K562 (cell line): ENCODE measurements around the gene IQCN. TPM values are rescaled to one million over a fixed set of nuclear protein-coding genes. Genes with fewer than 3 reads are reported as not detected.

Experiments used
- BHLHE40 ChIP-seq: IDR thresholded peaks from 2 replicates; pipeline ENCODE4 v1.6.1; 2011; ENCODE audit warnings: low read length, improper control_type of control experiment
- CEBPG ChIP-seq, 3 experiments: fragments of 200-800 bp in 1 of 3; sonication (Bioruptor generic) in 1 of 3; sonication (generic) in 1 of 3; formaldehyde crosslinking in 1 of 3; IDR thresholded peaks in 2 of 3; conservative IDR thresholded peaks in 1 of 3; 2 replicates each; pipeline versions ENCODE4 v1.6.1 to v1.8.0; 2016 to 2022; ENCODE audit warnings: missing compliant biosample characterization in 2 of 3, missing genetic modification characterization in 2 of 3, mild to moderate bottlenecking in 1 of 3, missing genetic modification reagents in 1 of 3
- ESRRA ChIP-seq: fragments of 450-650 bp; IDR thresholded peaks from 2 replicates; pipeline ENCODE4 v1.6.1; 2014; ENCODE audit warnings: low read depth, mild to moderate bottlenecking, moderate library complexity, borderline replicate concordance
- FOSL1 ChIP-seq: fragments of 200-800 bp; sonication (Bioruptor generic); conservative IDR thresholded peaks from 2 replicates; pipeline ENCODE4 v1.6.1; 2016; ENCODE audit warnings: missing genetic modification characterization, missing compliant biosample characterization
- GABPB1 ChIP-seq: sonication (generic); formaldehyde crosslinking; IDR thresholded peaks from 2 replicates; pipeline ENCODE4 v1.8.0; 2022; ENCODE audit warnings: mild to moderate bottlenecking, missing genetic modification reagents
- HNRNPH1 ChIP-seq: fragments of 200-400 bp; formaldehyde crosslinking; optimal IDR thresholded peaks from 2 replicates; pipeline ENCODE3; 2017; ENCODE audit warnings: low read depth, mild to moderate bottlenecking, low read length, moderate library complexity
- HNRNPL ChIP-seq: fragments of 200-400 bp; formaldehyde crosslinking; IDR thresholded peaks from 2 replicates; pipeline ENCODE4 v1.6.1; 2017; ENCODE audit warnings: low read depth, mild to moderate bottlenecking, low read length
- JUN ChIP-seq, 2 experiments: sonication (generic) in 1 of 2; formaldehyde crosslinking in 1 of 2; IDR thresholded peaks; 2 replicates each; pipeline versions ENCODE4 v1.6.1 to v1.8.0; 2012 to 2022; ENCODE audit warnings: borderline replicate concordance in 2 of 2, mild to moderate bottlenecking in 2 of 2, improper control_type of control experiment in 1 of 2, low read depth in 1 of 2, low read length in 1 of 2, missing genetic modification reagents in 1 of 2
- JUND ChIP-seq, 2 experiments: IDR thresholded peaks; 2 replicates in 1 of 2; 3 replicates in 1 of 2; pipeline ENCODE4 v1.6.1; 2011; ENCODE audit warnings: borderline replicate concordance in 2 of 2, low read depth in 2 of 2, low read length in 2 of 2, improper control_type of control experiment in 1 of 2, missing biosample characterization in 1 of 2, missing genetic modification characterization in 1 of 2, missing genetic modification reagents in 1 of 2
- MAFG ChIP-seq: fragments of 450-650 bp; conservative IDR thresholded peaks from 2 replicates; pipeline ENCODE4 v1.6.1; 2016; ENCODE audit warnings: missing genetic modification characterization, missing compliant biosample characterization
- MEIS2 ChIP-seq: fragments of 450-650 bp; IDR thresholded peaks from 2 replicates; pipeline ENCODE4 v1.6.1; 2014; ENCODE audit warnings: mild to moderate bottlenecking; ENCODE audit not compliant: partially characterized antibody
- NONO ChIP-seq, 2 experiments: fragments of 200-400 bp in 1 of 2; fragments of 450-650 bp in 1 of 2; formaldehyde crosslinking in 1 of 2; IDR thresholded peaks; 2 replicates each; pipeline ENCODE4 v1.6.1; 2017; ENCODE audit warnings: low read depth in 2 of 2, mild to moderate bottlenecking in 2 of 2, moderate library complexity in 2 of 2, low read length in 1 of 2
- NR2C1 ChIP-seq, 2 experiments: fragments of 450-650 bp; IDR thresholded peaks; 2 replicates each; pipeline ENCODE4 v1.6.1; 2017; ENCODE audit warnings: mild to moderate bottlenecking in 2 of 2, antibody characterized with exemption in 1 of 2, inconsistent platforms in 1 of 2, missing compliant biosample characterization in 1 of 2, missing genetic modification characterization in 1 of 2
- NRF1 ChIP-seq, 2 experiments: fragments of 450-650 bp; IDR thresholded peaks in 1 of 2; conservative IDR thresholded peaks in 1 of 2; 2 replicates each; pipeline ENCODE4 v1.6.1; 2014; ENCODE audit warnings: mild to moderate bottlenecking in 2 of 2
- SMAD4 ChIP-seq: fragments of 250-450 bp; sonication (Bioruptor Pico); conservative IDR thresholded peaks from 2 replicates; pipeline ENCODE4 v1.8.0; 2021; ENCODE audit warnings: inconsistent platforms, mild to moderate bottlenecking, moderate library complexity
- SMARCA4 ChIP-seq: fragments of 450-650 bp; IDR thresholded peaks from 2 replicates; pipeline ENCODE4 v1.6.1; 2016
- XRCC3 ChIP-seq: fragments of 450-650 bp; IDR thresholded peaks from 2 replicates; pipeline ENCODE4 v1.6.1; 2017; ENCODE audit warnings: mild to moderate bottlenecking, moderate library complexity
- ZNF175 ChIP-seq: fragments of 200-800 bp; sonication (Bioruptor generic); IDR thresholded peaks from 2 replicates; pipeline ENCODE4 v1.6.1; 2016; ENCODE audit warnings: low read depth, mild to moderate bottlenecking, missing genetic modification characterization, missing compliant biosample characterization
- ZNF584 ChIP-seq: fragments of 200-800 bp; sonication (Bioruptor generic); IDR thresholded peaks from 2 replicates; pipeline ENCODE4 v1.6.1; 2016; ENCODE audit warnings: low read depth, mild to moderate bottlenecking, missing genetic modification characterization, missing compliant biosample characterization
- ZNF589 ChIP-seq: fragments of 200-800 bp; sonication (Bioruptor generic); IDR thresholded peaks from 2 replicates; pipeline ENCODE4 v1.6.1; 2016; ENCODE audit warnings: low read depth, missing genetic modification characterization, missing compliant biosample characterization
- ZNF766 ChIP-seq: fragments of 200-800 bp; sonication (Bioruptor generic); conservative IDR thresholded peaks from 2 replicates; pipeline ENCODE4 v1.6.1; 2016; ENCODE audit warnings: missing genetic modification characterization, missing compliant biosample characterization
- polyA plus RNA-seq, 8 experiments: library from polyadenylated mRNA; depleted of rRNA in 4 of 8; stranded (reverse) in 5 of 8; unstranded in 3 of 8; fragments of >200 nt; fragmentation: Nextera tagmentation in 2 of 8; fragmentation: Illumina TruSeq in 1 of 8; extraction: Ambion mirVana in 2 of 8; extraction: Trizol in 1 of 8; gene quantifications; 2 replicates each; pipeline versions ENCODE4 v1.2.1 to v1.2.3, GENCODE V29; 2011 to 2014; ENCODE audit warnings: inconsistent platforms in 1 of 8, missing spikeins in 1 of 8
- total RNA-seq, 7 experiments: library from RNA; depleted of rRNA in 6 of 7; stranded (reverse); fragments of >200 nt in 6 of 7; fragmentation: Illumina TruSeq in 2 of 7; extraction: Trizol in 2 of 7; gene quantifications; 2 replicates each; pipeline versions ENCODE4 v1.2.1 to v1.2.3, GENCODE V29; 2011 to 2021; ENCODE audit warnings: low replicate concordance in 1 of 7
- TF ChIP-seq, protein P1 (sequence below), 2 experiments: fragments of 450-650 bp in 1 of 2; sonication (generic) in 1 of 2; formaldehyde crosslinking in 1 of 2; IDR thresholded peaks in 1 of 2; conservative IDR thresholded peaks in 1 of 2; 2 replicates each; pipeline versions ENCODE4 v1.6.1 to v1.8.1; 2016 to 2023; ENCODE audit warnings: mild to moderate bottlenecking in 2 of 2, moderate library complexity in 2 of 2, inconsistent platforms in 1 of 2, missing genetic modification reagents in 1 of 2
- TF ChIP-seq, protein P2 (sequence below), 2 experiments: IDR thresholded peaks; 2 replicates each; pipeline ENCODE4 v1.6.1; 2012; ENCODE audit warnings: improper control_type of control experiment in 2 of 2, low read depth in 2 of 2, low read length in 2 of 2, borderline replicate concordance in 1 of 2

IQCN gene
- total and polyA plus RNA-seq, 9 of the 15 experiments (the other 6 are each of a cell fraction or from before 2014, with no cell fraction given), result 0.01 to 0.07 (median 0.04) TPM; not detected in 3

DNA sequence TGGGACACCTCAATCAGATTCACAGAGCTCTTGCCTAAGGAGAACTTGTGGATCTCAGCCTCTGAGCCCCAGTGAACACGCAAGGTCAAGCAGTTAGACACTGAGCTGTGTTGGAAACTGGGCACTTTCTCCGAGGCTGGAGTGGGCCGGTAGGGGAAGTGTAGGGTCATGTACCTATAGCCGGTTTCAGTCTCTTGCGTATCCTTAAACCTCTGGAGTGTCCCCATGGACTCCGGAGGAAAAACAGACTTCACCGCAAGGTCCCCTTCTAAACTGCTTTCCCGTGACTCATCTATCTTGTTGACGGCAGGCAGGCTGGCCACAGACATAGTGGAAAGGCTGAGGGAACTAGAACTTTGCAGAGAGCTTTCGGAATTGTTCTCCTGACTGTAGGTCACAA, 11.3 kb downstream of the IQCN start (continued):
- TF ChIP-seq ZNF584 (no peak), CEBPG (CRISPR knock-in tag; IDR thresholded peaks at IDR 0.05) (peak; percentile 87), CEBPG (tag; conservative IDR thresholded peaks at IDR 0.05 in 1 of 2, IDR thresholded peaks at IDR 0.05 in 1 of 2) (peak; percentile 8 to 81; a peak in 2 of 4 replicates), ZNF766 (CRISPR knock-in tag) (0 out of 2 replicates have a peak, but pooled peaks have one; percentile 19), NRF1 (conservative IDR thresholded peaks at IDR 0.05 in 1 of 2, IDR thresholded peaks at IDR 0.05 in 1 of 2) (peak; percentile 9 to 44; a peak in 1 of 4 replicates), HNRNPH1 (no peak), MAFG (tag) (no peak), HNRNPL (no peak), XRCC3 (no peak), BHLHE40 (peak; percentile 52; the same call in 1 of the 2 replicates), MEIS2 (peak; percentile 87), JUN (IDR thresholded peaks at IDR 0.05; ENCODE audit: borderline replicate concordance, low read depth, low read length) (peak; percentile 59; the same call in 1 of the 2 replicates), JUN (CRISPR knock-in tag; IDR thresholded peaks at IDR 0.05; ENCODE audit: borderline replicate concordance) (no peak; the same call in 1 of the 2 replicates), GABPB1 (0 out of 2 replicates have a peak, but pooled peaks have one; percentile 49), SMARCA4 (peak; percentile 41; the same call in 1 of the 2 replicates), ZNF589 (CRISPR knock-in tag) (0 out of 2 replicates have a peak, but pooled peaks have one; percentile 51), NONO (IDR thresholded peaks at IDR 0.05; ENCODE audit: low read depth in 2 of 2, low read length in 1 of 2) (no peak), FOSL1 (tag) (peak; percentile 88), ZNF175 (CRISPR knock-in tag) (peak; percentile 68; the same call in 1 of the 2 replicates), ESRRA (peak; percentile 66; the same call in 1 of the 2 replicates), JUND (IDR thresholded peaks at IDR 0.05; ENCODE audit: borderline replicate concordance, low read depth, low read length) (peak; percentile 69), JUND (tag; IDR thresholded peaks at IDR 0.05; ENCODE audit: borderline replicate concordance, low read depth, low read length) (no peak), NR2C1 (IDR thresholded peaks at IDR 0.05) (no peak), NR2C1 (tag; IDR thresholded peaks at IDR 0.05) (0 out of 2 replicates have a peak, but pooled peaks have one; percentile 17), SMAD4 (CRISPR knock-in tag) (peak; percentile 83)
- TF ChIP-seq, protein P1, sequence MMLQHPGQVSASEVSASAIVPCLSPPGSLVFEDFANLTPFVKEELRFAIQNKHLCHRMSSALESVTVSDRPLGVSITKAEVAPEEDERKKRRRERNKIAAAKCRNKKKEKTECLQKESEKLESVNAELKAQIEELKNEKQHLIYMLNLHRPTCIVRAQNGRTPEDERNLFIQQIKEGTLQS (IDR thresholded peaks at IDR 0.05), result peak; percentile 79
- TF ChIP-seq, protein P1 (CRISPR knock-in tag; conservative IDR thresholded peaks at IDR 0.05), result no peak
- TF ChIP-seq, protein P2, sequence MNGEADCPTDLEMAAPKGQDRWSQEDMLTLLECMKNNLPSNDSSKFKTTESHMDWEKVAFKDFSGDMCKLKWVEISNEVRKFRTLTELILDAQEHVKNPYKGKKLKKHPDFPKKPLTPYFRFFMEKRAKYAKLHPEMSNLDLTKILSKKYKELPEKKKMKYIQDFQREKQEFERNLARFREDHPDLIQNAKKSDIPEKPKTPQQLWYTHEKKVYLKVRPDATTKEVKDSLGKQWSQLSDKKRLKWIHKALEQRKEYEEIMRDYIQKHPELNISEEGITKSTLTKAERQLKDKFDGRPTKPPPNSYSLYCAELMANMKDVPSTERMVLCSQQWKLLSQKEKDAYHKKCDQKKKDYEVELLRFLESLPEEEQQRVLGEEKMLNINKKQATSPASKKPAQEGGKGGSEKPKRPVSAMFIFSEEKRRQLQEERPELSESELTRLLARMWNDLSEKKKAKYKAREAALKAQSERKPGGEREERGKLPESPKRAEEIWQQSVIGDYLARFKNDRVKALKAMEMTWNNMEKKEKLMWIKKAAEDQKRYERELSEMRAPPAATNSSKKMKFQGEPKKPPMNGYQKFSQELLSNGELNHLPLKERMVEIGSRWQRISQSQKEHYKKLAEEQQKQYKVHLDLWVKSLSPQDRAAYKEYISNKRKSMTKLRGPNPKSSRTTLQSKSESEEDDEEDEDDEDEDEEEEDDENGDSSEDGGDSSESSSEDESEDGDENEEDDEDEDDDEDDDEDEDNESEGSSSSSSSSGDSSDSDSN (IDR thresholded peaks at IDR 0.05; ENCODE audit: borderline replicate concordance in 1 of 2, low read depth in 2 of 2, low read length in 2 of 2), result 0 out of 4 replicates have a peak, but pooled peaks of 1 of the 2 experiments have one; percentile 30
